WTC11 (cell line): ENCODE results near the gene ANO10. TPM values are rescaled to one million over a fixed set of nuclear protein-coding genes. Genes with fewer than 3 reads are reported as not detected.

Experiments used
- ATAC-seq: fragments of 200-7000 bp; cut with Tn5 transposase; 2 replicates; pipeline ENCODE4 v1.10.0; 2021; ENCODE audit warnings: mild to moderate bottlenecking, moderate library complexity
- CTCF ChIA-PET: fragments of 300-600 bp; sonication (Branson Sonifier 250); formaldehyde crosslinking; loops from one replicate; lab custom pipeline; 2021; ENCODE audit warnings: antibody characterized with exemption; lab: Charles Lee
- POLR2A ChIA-PET: fragments of 350-600 bp; sonication (Branson Sonifier 250); formaldehyde crosslinking; loops from one replicate; lab custom pipeline; 2021; ENCODE audit warnings: antibody characterized with exemption; lab: Charles Lee
- DNase-seq: peaks from one replicate; pipeline ENCODE4 v3.0.0; 2021; ENCODE audit warnings: low spot score
- H3K27ac Mint-ChIP-seq: 2 replicates; pipeline ENCODE4 v1.8.0; 2021; ENCODE audit warnings: mixed read lengths
- H3K27me3 Mint-ChIP-seq: 2 replicates; pipeline ENCODE4 v1.8.0; 2021; ENCODE audit warnings: low read depth, mild to moderate bottlenecking, moderate library complexity, mixed read lengths
- H3K36me3 Mint-ChIP-seq: 2 replicates; pipeline ENCODE4 v1.8.0; 2021; ENCODE audit warnings: mixed read lengths
- H3K4me1 Mint-ChIP-seq: 2 replicates; pipeline ENCODE4 v1.8.0; 2022; ENCODE audit warnings: mixed read lengths
- H3K4me3 Mint-ChIP-seq: 2 replicates; pipeline ENCODE4 v1.8.0; 2021; ENCODE audit warnings: mild to moderate bottlenecking, moderate library complexity, mixed read lengths
- H3K9me3 Mint-ChIP-seq: 2 replicates; pipeline ENCODE4 v1.8.0; 2021; ENCODE audit warnings: mixed read lengths
- GABPB1 ChIP-seq: sonication (generic); formaldehyde crosslinking; IDR thresholded peaks from 2 replicates; pipeline ENCODE4 v1.8.1; 2023; ENCODE audit warnings: mild to moderate bottlenecking, missing genetic modification reagents
- GTF2I ChIP-seq: fragments of 250-450 bp; sonication (Bioruptor Pico); conservative IDR thresholded peaks from 2 replicates; pipeline ENCODE4 v1.4.0; 2021; ENCODE audit warnings: mild to moderate bottlenecking
- JUN ChIP-seq: sonication (generic); formaldehyde crosslinking; IDR thresholded peaks from 2 replicates; pipeline ENCODE4 v1.8.0; 2023; ENCODE audit warnings: mild to moderate bottlenecking, missing genetic modification reagents
- MYBL2 ChIP-seq: sonication (generic); formaldehyde crosslinking; IDR thresholded peaks from 2 replicates; pipeline ENCODE4 v1.8.1; 2023; ENCODE audit warnings: mild to moderate bottlenecking, moderate library complexity, missing genetic modification reagents
- NFATC4 ChIP-seq: fragments of 250-450 bp; sonication (Bioruptor Pico); IDR thresholded peaks from 2 replicates; pipeline ENCODE4 v1.9.0; 2021; ENCODE audit warnings: mild to moderate bottlenecking
- RELA ChIP-seq: sonication (generic); formaldehyde crosslinking; IDR thresholded peaks from 2 replicates; pipeline ENCODE4 v1.8.1; 2022; ENCODE audit warnings: missing genetic modification reagents, mild to moderate bottlenecking, borderline replicate concordance
- TEAD1 ChIP-seq: sonication (generic); formaldehyde crosslinking; IDR thresholded peaks from 2 replicates; pipeline ENCODE4 v1.8.0; 2022; ENCODE audit warnings: mild to moderate bottlenecking, missing genetic modification reagents
- ZBTB21 ChIP-seq: sonication (generic); formaldehyde crosslinking; IDR thresholded peaks from 2 replicates; pipeline ENCODE4 v1.8.1; 2023; ENCODE audit warnings: mild to moderate bottlenecking, missing genetic modification reagents, borderline replicate concordance
- ZNF138 ChIP-seq: sonication (generic); formaldehyde crosslinking; conservative IDR thresholded peaks from 2 replicates; pipeline ENCODE4 v1.8.1; 2022; ENCODE audit warnings: mild to moderate bottlenecking, moderate library complexity, missing genetic modification reagents
- total RNA-seq: library from RNA; stranded (reverse); gene quantifications from 3 replicates; pipeline ENCODE4 v1.2.3, GENCODE V29; 2021
- TF ChIP-seq, protein P1 (sequence below): sonication (generic); formaldehyde crosslinking; IDR thresholded peaks from 2 replicates; pipeline ENCODE4 v1.8.1; 2022; ENCODE audit warnings: mild to moderate bottlenecking, missing genetic modification reagents, moderate library complexity, borderline replicate concordance
- TF ChIP-seq, protein P2 (sequence below): sonication (generic); formaldehyde crosslinking; IDR thresholded peaks from 2 replicates; pipeline ENCODE4 v1.8.0; 2022; ENCODE audit warnings: mild to moderate bottlenecking, missing genetic modification reagents
- TF ChIP-seq, protein P3 (sequence below): sonication (generic); formaldehyde crosslinking; IDR thresholded peaks from 2 replicates; pipeline ENCODE4 v1.8.1; 2023; ENCODE audit warnings: mild to moderate bottlenecking, missing genetic modification reagents
- TF ChIP-seq, protein P4 (sequence below): sonication (generic); formaldehyde crosslinking; IDR thresholded peaks from 2 replicates; pipeline ENCODE4 v1.8.0; 2023; ENCODE audit warnings: missing genetic modification reagents
- TF ChIP-seq, protein P5 (sequence below): sonication (generic); formaldehyde crosslinking; conservative IDR thresholded peaks from 2 replicates; pipeline ENCODE4 v1.8.1; 2023; ENCODE audit warnings: mild to moderate bottlenecking, low read depth, missing genetic modification reagents, moderate library complexity
- TF ChIP-seq, protein P6 (sequence below): sonication (generic); formaldehyde crosslinking; IDR thresholded peaks from 2 replicates; pipeline ENCODE4 v1.8.1; 2023; ENCODE audit warnings: mild to moderate bottlenecking, moderate library complexity, missing genetic modification reagents
- TF ChIP-seq, protein P7 (sequence below): sonication (generic); formaldehyde crosslinking; IDR thresholded peaks from 2 replicates; pipeline ENCODE4 v1.8.1; 2022; ENCODE audit warnings: low read depth, missing genetic modification reagents, borderline replicate concordance

ANO10 gene
- total RNA-seq, 1 experiment from 2014 or later: 35.1 TPM

DNA sequence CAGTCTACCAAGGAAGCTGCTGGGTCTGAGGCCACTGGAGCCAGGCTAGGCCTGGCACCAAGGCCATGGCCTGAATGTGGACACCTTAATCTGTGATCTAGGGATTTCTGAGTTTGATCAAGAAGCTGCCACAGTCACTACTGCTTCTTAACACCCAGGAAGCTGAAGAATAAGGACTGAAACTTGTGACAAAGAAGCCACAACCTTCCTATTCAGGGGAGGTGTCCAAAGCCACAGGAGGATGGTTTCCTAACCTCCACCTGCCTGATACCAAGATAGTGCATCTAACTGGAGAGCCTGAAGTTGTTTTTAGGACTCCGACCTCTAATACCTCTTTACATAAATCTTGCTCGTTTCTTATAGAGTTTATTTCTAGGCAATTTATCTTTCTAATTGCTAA, 5.5 kb upstream of the ANO10 start:
- Mint-ChIP-seq H3K4me3 (no peak overlapping the region), H3K4me1 (peaks cover 8% of the 10 kb centered on the region), H3K27me3 (no peaks in the 10 kb centered on the region), H3K36me3 (peaks cover 18% of the 10 kb centered on the region), H3K27ac (no peak overlapping the region), H3K9me3 (peaks cover 35% of the 10 kb centered on the region)
- CTCF ChIA-PET: no interaction called here
- TF ChIP-seq, protein P1, sequence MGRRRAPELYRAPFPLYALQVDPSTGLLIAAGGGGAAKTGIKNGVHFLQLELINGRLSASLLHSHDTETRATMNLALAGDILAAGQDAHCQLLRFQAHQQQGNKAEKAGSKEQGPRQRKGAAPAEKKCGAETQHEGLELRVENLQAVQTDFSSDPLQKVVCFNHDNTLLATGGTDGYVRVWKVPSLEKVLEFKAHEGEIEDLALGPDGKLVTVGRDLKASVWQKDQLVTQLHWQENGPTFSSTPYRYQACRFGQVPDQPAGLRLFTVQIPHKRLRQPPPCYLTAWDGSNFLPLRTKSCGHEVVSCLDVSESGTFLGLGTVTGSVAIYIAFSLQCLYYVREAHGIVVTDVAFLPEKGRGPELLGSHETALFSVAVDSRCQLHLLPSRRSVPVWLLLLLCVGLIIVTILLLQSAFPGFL: no peak
- TF ChIP-seq JUN (CRISPR knock-in tag) (no peak), ZNF138 (CRISPR knock-in tag) (no peak), TEAD1 (CRISPR knock-in tag) (no peak), RELA (CRISPR knock-in tag) (no peak), GTF2I (CRISPR knock-in tag) (no peak), NFATC4 (CRISPR knock-in tag) (no peak)
- TF ChIP-seq, protein P2, sequence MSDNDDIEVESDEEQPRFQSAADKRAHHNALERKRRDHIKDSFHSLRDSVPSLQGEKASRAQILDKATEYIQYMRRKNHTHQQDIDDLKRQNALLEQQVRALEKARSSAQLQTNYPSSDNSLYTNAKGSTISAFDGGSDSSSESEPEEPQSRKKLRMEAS: no peak
- TF ChIP-seq, protein P3, sequence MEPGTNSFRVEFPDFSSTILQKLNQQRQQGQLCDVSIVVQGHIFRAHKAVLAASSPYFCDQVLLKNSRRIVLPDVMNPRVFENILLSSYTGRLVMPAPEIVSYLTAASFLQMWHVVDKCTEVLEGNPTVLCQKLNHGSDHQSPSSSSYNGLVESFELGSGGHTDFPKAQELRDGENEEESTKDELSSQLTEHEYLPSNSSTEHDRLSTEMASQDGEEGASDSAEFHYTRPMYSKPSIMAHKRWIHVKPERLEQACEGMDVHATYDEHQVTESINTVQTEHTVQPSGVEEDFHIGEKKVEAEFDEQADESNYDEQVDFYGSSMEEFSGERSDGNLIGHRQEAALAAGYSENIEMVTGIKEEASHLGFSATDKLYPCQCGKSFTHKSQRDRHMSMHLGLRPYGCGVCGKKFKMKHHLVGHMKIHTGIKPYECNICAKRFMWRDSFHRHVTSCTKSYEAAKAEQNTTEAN: no peak
- TF ChIP-seq, protein P4, sequence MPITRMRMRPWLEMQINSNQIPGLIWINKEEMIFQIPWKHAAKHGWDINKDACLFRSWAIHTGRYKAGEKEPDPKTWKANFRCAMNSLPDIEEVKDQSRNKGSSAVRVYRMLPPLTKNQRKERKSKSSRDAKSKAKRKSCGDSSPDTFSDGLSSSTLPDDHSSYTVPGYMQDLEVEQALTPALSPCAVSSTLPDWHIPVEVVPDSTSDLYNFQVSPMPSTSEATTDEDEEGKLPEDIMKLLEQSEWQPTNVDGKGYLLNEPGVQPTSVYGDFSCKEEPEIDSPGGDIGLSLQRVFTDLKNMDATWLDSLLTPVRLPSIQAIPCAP (CRISPR knock-in tag): no peak
- no peak for DNase-seq
- POLR2A ChIA-PET: no interaction called here
- no peak for ATAC-seq

DNA sequence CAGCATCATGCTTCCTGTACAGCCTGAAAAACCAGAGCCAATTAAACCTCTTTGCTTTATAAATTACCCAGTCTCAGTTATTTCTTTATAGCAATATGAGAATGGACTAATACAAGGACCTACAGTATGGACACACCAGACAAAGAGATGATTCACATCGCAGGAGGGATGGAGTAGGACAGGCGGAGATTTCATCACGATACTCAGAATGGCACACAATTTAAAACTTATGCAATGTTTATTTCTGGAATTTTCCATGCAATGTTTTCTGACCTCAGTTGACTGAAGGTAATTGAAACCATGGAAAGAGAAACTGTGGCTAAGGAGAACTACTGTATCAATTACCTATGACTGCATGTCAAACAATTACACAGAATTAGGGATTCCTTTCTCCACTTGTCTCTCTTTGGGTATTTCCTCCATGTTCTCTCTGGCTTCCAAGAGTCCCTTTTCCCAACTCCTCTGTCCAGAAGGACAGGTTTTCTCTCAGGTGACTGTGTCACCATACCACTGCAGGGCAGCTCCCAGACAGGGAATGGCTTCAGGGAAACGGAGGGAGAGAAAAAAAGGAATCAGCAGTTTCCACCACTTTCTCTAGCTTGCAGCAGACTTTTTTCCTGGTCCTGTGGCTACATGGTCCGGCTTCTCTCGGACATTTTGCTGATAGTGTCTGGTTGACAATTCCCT, 3.0 kb upstream of the ANO10 start:
- Mint-ChIP-seq H3K4me3 (no peak overlapping the region), H3K4me1 (peaks cover 16% of the 10 kb centered on the region), H3K27me3 (no peaks in the 10 kb centered on the region), H3K27ac (no peak overlapping the region), H3K9me3 (peaks cover 33% of the 10 kb centered on the region), H3K36me3 (peaks cover 18% of the 10 kb centered on the region)
- peak; percentile 57 for TF ChIP-seq GABPB1 (CRISPR knock-in tag)
- TF ChIP-seq, protein P5, sequence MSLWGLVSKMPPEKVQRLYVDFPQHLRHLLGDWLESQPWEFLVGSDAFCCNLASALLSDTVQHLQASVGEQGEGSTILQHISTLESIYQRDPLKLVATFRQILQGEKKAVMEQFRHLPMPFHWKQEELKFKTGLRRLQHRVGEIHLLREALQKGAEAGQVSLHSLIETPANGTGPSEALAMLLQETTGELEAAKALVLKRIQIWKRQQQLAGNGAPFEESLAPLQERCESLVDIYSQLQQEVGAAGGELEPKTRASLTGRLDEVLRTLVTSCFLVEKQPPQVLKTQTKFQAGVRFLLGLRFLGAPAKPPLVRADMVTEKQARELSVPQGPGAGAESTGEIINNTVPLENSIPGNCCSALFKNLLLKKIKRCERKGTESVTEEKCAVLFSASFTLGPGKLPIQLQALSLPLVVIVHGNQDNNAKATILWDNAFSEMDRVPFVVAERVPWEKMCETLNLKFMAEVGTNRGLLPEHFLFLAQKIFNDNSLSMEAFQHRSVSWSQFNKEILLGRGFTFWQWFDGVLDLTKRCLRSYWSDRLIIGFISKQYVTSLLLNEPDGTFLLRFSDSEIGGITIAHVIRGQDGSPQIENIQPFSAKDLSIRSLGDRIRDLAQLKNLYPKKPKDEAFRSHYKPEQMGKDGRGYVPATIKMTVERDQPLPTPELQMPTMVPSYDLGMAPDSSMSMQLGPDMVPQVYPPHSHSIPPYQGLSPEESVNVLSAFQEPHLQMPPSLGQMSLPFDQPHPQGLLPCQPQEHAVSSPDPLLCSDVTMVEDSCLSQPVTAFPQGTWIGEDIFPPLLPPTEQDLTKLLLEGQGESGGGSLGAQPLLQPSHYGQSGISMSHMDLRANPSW (CRISPR knock-in tag): no peak
- CTCF ChIA-PET: no interaction called here
- no peak for ATAC-seq
- no peak for DNase-seq
- POLR2A ChIA-PET: no interaction called here

DNA sequence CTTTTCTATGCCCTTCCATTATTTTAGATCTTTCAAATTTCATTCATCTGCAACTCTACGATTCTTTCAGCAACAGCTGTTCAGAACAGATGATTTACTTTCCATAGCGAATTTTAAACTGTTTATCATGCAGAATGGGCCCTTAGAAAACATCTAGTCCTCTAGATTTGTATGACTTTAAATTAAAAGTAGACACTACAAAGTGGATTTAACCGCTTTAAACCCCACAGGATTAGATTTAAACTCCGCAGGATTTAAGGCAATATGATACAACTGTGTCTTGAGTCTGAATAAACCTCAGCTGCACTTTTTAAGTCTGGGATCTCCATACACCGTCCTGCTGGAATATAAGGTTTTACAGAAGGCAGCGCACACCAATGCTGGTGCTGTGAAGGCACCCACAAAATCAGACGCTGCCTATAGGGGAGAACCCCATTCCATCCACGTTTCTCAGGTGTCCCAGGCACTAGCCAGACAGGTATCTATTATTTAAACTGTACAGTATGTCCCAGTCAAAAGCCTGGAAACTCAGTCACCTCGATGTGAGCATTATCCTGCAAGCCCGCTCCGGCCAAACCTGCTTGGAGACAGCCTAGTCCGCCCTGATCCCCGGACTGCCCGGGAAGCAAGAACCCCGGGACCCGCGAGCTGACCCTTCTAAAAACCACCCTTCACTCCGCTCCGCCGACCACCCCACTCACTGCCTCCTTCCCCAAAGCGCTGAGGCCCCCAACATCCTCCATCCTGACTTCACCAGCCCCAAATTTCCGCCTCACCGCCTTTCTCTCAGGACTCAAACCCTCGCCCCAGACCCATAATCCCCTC, 768 bp downstream of the ANO10 start:
- Mint-ChIP-seq H3K36me3 (no peaks in the 10 kb centered on the region), H3K27me3 (no peaks in the 10 kb centered on the region), H3K27ac (peak overlapping the region; percentile 94), H3K4me3 (peak overlapping the region; percentile 96), H3K9me3 (peaks cover 4% of the 10 kb centered on the region), H3K4me1 (peaks cover 20% of the 10 kb centered on the region)
- DNase-seq: no peak
- ChIA-PET POLR2A (interaction anchor here (0.6 to 2.2 kb wide), 10 partner anchors 11 to 698 kb away, joined by 3 to 11 read pairs (median 4); partner anchors contain the start of gene ABHD5), CTCF (interaction anchor here (1.2 kb wide), 1 partner anchor 10 kb away, joined by 4 read pairs; no protein-coding TSS in a partner anchor)
- TF ChIP-seq, protein P1: no peak
- no peak for TF ChIP-seq MYBL2 (CRISPR knock-in tag)
- TF ChIP-seq GABPB1 (CRISPR knock-in tag): no peak
- TF ChIP-seq, protein P6, sequence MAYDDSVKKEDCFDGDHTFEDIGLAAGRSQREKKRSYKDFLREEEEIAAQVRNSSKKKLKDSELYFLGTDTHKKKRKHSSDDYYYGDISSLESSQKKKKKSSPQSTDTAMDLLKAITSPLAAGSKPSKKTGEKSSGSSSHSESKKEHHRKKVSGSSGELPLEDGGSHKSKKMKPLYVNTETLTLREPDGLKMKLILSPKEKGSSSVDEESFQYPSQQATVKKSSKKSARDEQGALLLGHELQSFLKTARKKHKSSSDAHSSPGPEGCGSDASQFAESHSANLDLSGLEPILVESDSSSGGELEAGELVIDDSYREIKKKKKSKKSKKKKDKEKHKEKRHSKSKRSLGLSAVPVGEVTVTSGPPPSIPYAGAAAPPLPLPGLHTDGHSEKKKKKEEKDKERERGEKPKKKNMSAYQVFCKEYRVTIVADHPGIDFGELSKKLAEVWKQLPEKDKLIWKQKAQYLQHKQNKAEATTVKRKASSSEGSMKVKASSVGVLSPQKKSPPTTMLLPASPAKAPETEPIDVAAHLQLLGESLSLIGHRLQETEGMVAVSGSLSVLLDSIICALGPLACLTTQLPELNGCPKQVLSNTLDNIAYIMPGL: no peak
- TF ChIP-seq, protein P7, sequence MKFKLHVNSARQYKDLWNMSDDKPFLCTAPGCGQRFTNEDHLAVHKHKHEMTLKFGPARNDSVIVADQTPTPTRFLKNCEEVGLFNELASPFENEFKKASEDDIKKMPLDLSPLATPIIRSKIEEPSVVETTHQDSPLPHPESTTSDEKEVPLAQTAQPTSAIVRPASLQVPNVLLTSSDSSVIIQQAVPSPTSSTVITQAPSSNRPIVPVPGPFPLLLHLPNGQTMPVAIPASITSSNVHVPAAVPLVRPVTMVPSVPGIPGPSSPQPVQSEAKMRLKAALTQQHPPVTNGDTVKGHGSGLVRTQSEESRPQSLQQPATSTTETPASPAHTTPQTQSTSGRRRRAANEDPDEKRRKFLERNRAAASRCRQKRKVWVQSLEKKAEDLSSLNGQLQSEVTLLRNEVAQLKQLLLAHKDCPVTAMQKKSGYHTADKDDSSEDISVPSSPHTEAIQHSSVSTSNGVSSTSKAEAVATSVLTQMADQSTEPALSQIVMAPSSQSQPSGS (CRISPR knock-in tag): no peak
- TF ChIP-seq ZBTB21 (CRISPR knock-in tag): no peak
- no peak for ATAC-seq
